ENCODE results near the gene TP53BP1. TPM values are rescaled to one million over a fixed set of nuclear protein-coding genes. Genes with fewer than 3 reads are reported as not detected.

The TP53BP1 gene
- total RNA-seq (2013) = 9.2 TPM
- 1 to 10 TPM; 1.8 to 6.7 (median 3.1) TPM for polyA plus RNA-seq
- 5.0 and 6.3 TPM in 2 replicates for polyA minus RNA-seq
- 23.1 to 63.6 (median 38.7) reads per million in 11 experiments for total RNA-seq

DNA sequence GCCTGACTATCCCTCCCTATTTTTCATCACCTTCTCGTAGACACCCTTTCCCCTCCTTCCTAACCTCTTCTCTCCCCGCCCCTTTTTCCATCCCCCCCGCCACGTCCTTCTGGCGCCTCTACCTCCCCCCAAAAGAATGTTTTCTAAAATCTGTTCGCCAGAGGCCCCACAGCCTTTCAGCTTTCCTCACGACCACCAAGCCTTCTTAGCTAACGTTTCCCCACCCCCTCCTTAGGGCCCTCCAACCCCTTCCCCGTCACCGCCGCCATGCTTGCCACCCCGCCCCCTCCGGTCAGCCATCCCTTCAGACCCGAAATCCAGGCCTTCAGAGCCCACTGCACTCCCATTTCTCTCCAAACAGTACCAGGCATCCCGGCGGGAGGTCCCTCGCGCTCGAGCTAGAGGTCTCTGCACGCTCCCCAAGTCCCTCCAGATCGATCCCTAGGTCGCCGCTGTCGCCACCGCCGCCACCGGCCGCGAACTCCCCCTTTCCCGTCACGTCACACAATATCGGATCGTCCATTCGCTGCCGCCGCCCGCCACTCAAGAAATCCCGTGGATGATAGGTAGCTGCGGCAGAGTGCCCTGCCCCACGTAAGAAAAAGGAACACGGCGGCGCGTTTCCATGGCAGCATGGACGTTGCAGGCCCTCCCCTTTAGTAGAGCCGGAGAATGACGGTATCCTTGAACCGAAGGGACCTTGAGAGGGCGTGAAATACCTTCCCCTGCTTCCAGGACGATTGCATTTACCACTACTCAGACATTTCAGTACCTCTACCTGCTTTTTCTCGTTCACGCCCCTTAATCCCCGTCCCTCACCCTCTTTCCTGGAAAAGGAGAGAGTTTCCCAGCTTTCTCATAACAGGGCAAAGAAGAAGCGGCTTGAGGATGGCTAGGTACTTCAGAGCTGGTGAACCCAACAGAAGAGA is at the start of gene TP53BP1:
Gene TP53BP1 (minus strand): TSS at position 484 of the 929 bp plus-strand sequence. CDS start 113 bp downstream, at position 371.
- intact Hi-C loops (cut with micrococcal nuclease) = loop anchor here in 1 of 2 donors (2.0 kb wide), 1 partner anchor 18 kb away; no protein-coding TSS in a partner anchor

GRCh38 chr15:43541785-43542184 is 48.8 kb upstream of the TP53BP1 start:
- no peak overlapping the region for H2AFZ ChIP-seq (ENCODE audit: insufficient read depth, low read depth, low read length, poor library complexity, severe bottlenecking)
- H3K79me2 ChIP-seq (ENCODE audit: insufficient read depth, low read length) = no peaks in the 10 kb centered on the region
- no peaks in the 10 kb centered on the region for H3K27me3 ChIP-seq (ENCODE audit: control insufficient read depth in 2 of 2, insufficient read depth in 2 of 2, low read length in 2 of 2)
- no peaks in the 10 kb centered on the region for H3K9me3 Mint-ChIP-seq
- H3K9ac ChIP-seq (ENCODE audit: insufficient read depth, low read length, poor library complexity, severe bottlenecking) = no peak overlapping the region
- intact Hi-C loops (cut with micrococcal nuclease) = no loop called here
- no peak overlapping the region for H3K27ac ChIP-seq (ENCODE audit: low read depth in 1 of 2, low read length in 2 of 2)
- no peaks in the 10 kb centered on the region for H3K4me1 ChIP-seq (ENCODE audit: control insufficient read depth in 1 of 2, insufficient read depth in 2 of 2, low read length in 2 of 2)
- H3K27me3 Mint-ChIP-seq (ENCODE audit: low read depth in 3 of 3) = peaks cover 0 to 3% (median 0%) of the 10 kb centered on the region in 3 donors
- TF ChIP-seq, protein P1, sequence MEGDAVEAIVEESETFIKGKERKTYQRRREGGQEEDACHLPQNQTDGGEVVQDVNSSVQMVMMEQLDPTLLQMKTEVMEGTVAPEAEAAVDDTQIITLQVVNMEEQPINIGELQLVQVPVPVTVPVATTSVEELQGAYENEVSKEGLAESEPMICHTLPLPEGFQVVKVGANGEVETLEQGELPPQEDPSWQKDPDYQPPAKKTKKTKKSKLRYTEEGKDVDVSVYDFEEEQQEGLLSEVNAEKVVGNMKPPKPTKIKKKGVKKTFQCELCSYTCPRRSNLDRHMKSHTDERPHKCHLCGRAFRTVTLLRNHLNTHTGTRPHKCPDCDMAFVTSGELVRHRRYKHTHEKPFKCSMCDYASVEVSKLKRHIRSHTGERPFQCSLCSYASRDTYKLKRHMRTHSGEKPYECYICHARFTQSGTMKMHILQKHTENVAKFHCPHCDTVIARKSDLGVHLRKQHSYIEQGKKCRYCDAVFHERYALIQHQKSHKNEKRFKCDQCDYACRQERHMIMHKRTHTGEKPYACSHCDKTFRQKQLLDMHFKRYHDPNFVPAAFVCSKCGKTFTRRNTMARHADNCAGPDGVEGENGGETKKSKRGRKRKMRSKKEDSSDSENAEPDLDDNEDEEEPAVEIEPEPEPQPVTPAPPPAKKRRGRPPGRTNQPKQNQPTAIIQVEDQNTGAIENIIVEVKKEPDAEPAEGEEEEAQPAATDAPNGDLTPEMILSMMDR (IDR thresholded peaks at IDR 0.05) = no peak
- H3K4me3 ChIP-seq (replicated peaks in 1 of 3; ENCODE audit: low read depth in 2 of 3, low read length in 3 of 3) = no peak overlapping the region
- no peaks in the 10 kb centered on the region for H3K4me1 Mint-ChIP-seq
- peaks cover 4 to 13% of the 10 kb centered on the region in 2 donors for H3K36me3 Mint-ChIP-seq
- no peaks in the 10 kb centered on the region for H4K20me1 ChIP-seq (ENCODE audit: insufficient read depth, low read length)
- no peaks in the 10 kb centered on the region for H3K9me3 ChIP-seq (replicated peaks in 1 of 2; ENCODE audit: control insufficient read depth in 1 of 2, insufficient read depth in 1 of 2, low read length in 2 of 2)
- peak in 1 of 3 donors; percentile 7 for DNase-seq
- H3K4me2 ChIP-seq (replicated peaks; ENCODE audit: extremely low read depth, low read length, poor library complexity, severe bottlenecking) = no peak overlapping the region
- H3K4me3 Mint-ChIP-seq = no peak overlapping the region
- H3K36me3 ChIP-seq (replicated peaks in 1 of 2; ENCODE audit: control insufficient read depth in 1 of 2, insufficient read depth in 2 of 2, low read length in 2 of 2) = no peaks in the 10 kb centered on the region
- H3K27ac Mint-ChIP-seq = no peak overlapping the region

More for the DNA sequence above, at the start of gene TP53BP1:
- Histone ChIP-seq H3K4me2 (replicated peaks; ENCODE audit: extremely low read depth, low read length, poor library complexity, severe bottlenecking) (peak within 1 kb of the TSS; percentile 74), H3K27ac (ENCODE audit: low read depth in 1 of 2, low read length in 2 of 2) (peak within 1 kb of the TSS; percentile 29 to 88), H3K9ac (ENCODE audit: insufficient read depth, low read length, poor library complexity, severe bottlenecking) (peak within 1 kb of the TSS; percentile 76), H2AFZ (ENCODE audit: insufficient read depth, low read depth, low read length, poor library complexity, severe bottlenecking) (peak within 1 kb of the TSS; percentile 90), H3K27me3 (ENCODE audit: control insufficient read depth in 2 of 2, insufficient read depth in 2 of 2, low read length in 2 of 2) (no peaks in the 10 kb centered on the region), H3K79me2 (ENCODE audit: insufficient read depth, low read length) (no peaks in the 10 kb centered on the region), H3K36me3 (replicated peaks in 1 of 2; ENCODE audit: control insufficient read depth in 1 of 2, insufficient read depth in 2 of 2, low read length in 2 of 2) (peaks cover 0 to 6% of the 10 kb centered on the region in 2 donors), H3K4me1 (ENCODE audit: control insufficient read depth in 1 of 2, insufficient read depth in 2 of 2, low read length in 2 of 2) (peaks cover 10 to 12% of the 10 kb centered on the region in 2 donors), H3K4me3 (replicated peaks in 1 of 3; ENCODE audit: low read depth in 2 of 3, low read length in 3 of 3) (peak within 1 kb of the TSS; percentile 68 to 91 (median 83)), H3K9me3 (replicated peaks in 1 of 2; ENCODE audit: control insufficient read depth in 1 of 2, insufficient read depth in 1 of 2, low read length in 2 of 2) (no peaks in the 10 kb centered on the region), H4K20me1 (ENCODE audit: insufficient read depth, low read length) (no peaks in the 10 kb centered on the region)
- H3K4me1 Mint-ChIP-seq = peaks cover 13% of the 10 kb centered on the region
- under 1% methylated on average over 46 of the region's 54 CpGs for WGBS (ENCODE audit: insufficient coverage)
- H3K27me3 Mint-ChIP-seq (ENCODE audit: low read depth in 3 of 3) = peaks cover 0 to 2% (median 0%) of the 10 kb centered on the region in 3 donors
- TF ChIP-seq, protein P1 (IDR thresholded peaks at IDR 0.05) = no peak
- peak; percentile 93 to 96 (median 94) for DNase-seq
- peak within 1 kb of the TSS; percentile 95 to 99 (median 98) for H3K27ac Mint-ChIP-seq
- peaks cover 0 to 8% of the 10 kb centered on the region in 2 donors for H3K36me3 Mint-ChIP-seq
- H3K4me3 Mint-ChIP-seq = peak within 1 kb of the TSS; percentile 97 to 98
- H3K9me3 Mint-ChIP-seq = no peaks in the 10 kb centered on the region
